HG02678 (cell line): Measurements from ENCODE around the gene P2RY14.
A peak's percentile ranks its signal among the peaks of the same experiment; 100 is the strongest.

Source experiments
- ATAC-seq: cut with Tn5 transposase; IDR thresholded peaks from one replicate; pipeline ENCODE4 v1.9.1; 2021; ENCODE audit warnings: mild to moderate bottlenecking, moderate library complexity; ENCODE audit not compliant: unreplicated experiment

Gene P2RY14

GRCh38 chr3:151303751-151304150 is 25.4 kb upstream of the P2RY14 start:
- ATAC-seq, result no peak

- ATAC-seq, result no peak
Measured at GRCh38 chr3:151301787-151302186, 23.4 kb upstream of the P2RY14 start.

GRCh38 chr3:151300539-151300938 is 22.2 kb upstream of the P2RY14 start:
- no peak for ATAC-seq

GRCh38 chr3:151299006-151299405 is 20.7 kb upstream of the P2RY14 start:
- no peak for ATAC-seq

- no peak for ATAC-seq
Measured at GRCh38 chr3:151297429-151297828, 19.1 kb upstream of the P2RY14 start.

GRCh38 chr3:151296226-151296625 is 17.9 kb upstream of the P2RY14 start:
- ATAC-seq, result no peak

DNA sequence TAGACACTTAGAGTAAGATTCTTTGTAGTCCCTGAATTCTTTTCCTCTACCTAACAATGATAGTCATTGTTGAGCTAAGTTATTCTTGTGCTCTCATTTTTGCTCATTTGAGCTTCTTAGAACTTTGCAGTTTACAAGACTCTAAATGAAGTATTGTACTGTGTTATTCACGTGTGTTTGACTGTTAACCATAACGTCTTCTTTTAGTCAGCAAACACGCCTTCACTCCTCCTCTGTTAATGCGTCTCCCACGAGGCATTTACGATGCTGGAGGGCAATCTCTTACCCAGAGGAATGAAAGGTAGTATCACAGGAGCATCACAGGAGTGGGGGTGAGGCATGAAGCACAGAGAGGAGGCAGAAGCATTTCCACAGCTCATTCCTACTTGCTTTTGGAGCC is 14.8 kb upstream of the P2RY14 start:
- ATAC-seq, result no peak

GRCh38 chr3:151290673-151291072 is 12.3 kb upstream of the P2RY14 start:
- no peak for ATAC-seq

DNA sequence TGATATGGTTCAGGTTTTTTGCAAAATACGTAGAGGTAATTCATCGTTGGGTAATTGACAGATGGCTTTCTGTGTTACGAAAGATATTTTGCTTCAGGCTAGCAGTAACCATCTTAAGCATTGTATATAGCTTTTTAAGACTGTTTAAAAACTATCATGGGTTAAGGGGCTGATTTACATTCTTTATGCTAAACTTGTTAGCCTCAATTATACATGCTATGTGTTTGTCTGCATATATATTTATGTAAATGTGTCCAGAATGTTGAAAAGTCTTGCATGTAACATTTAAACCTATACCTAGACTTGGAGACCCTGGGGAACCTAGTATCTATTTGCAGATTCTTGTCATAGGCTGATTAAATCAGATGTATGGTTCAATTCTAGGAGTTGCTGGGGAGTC is 11.1 kb upstream of the P2RY14 start:
- ATAC-seq, result no peak

DNA sequence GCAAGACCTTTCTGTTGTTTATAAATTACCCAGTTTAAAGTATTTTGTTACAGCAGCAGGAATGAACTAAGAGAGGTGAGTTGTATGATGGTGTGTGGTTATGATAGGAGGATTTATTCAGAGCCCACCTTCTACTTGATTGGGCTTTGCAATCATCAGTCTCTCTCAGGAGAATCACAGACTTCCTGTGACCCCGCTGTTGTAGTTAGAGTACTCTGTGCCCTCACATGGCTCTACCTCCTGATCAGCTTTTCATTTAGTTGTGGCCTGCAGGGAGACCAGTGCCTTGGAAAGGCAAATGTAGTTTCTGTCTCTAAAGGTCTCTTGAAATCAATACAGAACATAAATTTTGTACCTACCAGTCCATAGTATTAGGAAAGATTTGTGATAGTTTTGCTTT is 7.6 kb upstream of the P2RY14 start:
- ATAC-seq, result no peak

- ATAC-seq, result no peak
Measured at GRCh38 chr3:151283907-151284461, 5.6 kb upstream of the P2RY14 start.

DNA sequence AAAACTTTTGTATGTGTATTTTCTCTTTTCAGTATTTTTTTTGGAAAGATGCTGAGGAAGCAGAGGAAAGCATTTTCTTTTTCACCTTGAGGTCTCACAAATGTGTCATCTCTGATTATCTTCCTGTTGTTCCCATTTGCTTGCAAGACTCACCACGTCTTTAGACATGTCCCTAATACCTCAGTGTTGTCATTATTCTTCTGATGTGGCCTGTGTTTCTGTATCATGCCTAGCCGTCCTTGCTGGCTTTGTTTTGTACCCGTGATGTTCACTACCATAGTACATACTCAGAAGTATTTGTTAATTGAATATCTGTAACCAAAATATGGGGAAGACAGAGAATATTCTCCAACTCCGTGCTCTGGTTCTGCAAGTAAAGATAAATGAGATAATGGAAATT is 5.0 kb upstream of the P2RY14 start:
- ATAC-seq, result no peak

DNA sequence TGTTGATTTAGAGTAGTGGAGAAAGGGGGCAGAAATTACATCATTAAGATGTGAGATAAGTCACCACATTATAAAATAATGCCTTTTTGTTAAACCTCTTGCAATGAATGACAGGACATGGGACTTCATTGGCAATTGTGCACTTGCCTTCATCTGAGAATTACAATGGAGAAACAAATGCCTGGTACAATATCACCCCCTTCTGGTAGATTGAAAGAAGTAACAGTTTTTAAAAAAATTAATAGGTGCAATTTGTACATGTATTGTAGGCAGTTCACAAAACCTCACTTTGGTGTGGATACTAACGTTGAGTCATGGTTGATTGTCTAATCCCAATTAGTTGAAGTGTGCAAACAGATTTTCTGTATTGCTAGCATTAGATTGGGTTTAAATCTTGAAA is 4.6 kb upstream of the P2RY14 start:
- ATAC-seq, result no peak

- ATAC-seq, result no peak
Measured at GRCh38 chr3:151281671-151282324, 3.5 kb upstream of the P2RY14 start.

DNA sequence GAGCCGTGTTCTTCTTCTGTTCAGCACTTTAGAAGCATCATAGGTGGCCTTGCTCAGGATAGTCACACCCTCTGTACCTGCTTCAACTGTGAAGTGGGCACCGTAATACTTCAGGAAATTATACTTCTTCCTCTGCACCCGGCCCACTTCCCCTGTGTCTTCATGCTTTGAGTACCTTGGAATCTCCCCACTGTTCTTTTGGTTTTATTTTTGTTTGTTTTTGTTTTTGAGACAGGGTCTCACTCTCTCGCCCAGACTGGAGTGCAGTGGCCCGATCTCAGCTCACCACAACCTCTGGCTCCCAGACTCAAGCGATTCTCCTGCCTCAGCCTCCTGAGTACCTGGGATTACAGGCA is 1.7 kb downstream of the P2RY14 start:
- ATAC-seq, result peak; percentile 75

- peak; percentile 36 for ATAC-seq
Measured at GRCh38 chr3:151276038-151276686, 2.2 kb downstream of the P2RY14 start.

DNA sequence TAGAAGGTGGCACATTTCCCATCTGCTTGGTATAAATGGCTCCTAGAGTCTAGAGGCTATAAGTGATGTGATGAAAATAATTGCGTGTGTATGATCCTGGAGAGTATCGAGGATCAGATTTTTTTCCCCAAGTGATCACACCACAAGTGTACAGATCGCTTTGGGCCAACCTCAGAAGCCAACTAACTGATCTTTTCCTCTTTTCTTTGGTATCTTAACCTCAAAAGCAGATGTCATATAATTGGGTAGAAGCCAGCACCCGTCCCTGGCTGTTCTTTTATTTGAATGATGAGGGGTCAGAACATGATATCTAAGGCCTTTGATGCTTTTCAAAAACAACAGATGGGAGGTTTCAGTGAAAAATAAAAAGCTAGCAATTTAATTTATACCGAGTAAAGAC is 3.3 kb downstream of the P2RY14 start:
- ATAC-seq, result no peak

DNA sequence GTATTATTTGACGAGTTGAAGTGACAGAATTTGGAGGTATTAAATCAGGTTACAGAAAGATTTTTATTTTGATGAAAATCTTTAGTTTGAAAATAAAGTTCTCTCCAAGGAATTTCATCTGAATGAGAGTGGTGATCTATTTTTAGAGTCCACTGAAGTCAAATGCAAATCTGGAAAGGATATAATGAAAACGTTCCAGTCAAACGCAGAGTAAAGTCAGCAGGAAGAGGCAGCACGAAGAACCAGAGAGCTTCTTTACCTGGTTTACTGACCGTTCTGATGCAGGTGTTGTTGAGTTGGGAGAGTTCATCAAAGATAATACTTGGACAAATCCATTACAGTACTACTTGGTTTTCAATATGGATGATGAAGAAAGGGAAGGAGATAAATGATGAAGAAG is 8.7 kb downstream of the P2RY14 start:
- no peak for ATAC-seq

DNA sequence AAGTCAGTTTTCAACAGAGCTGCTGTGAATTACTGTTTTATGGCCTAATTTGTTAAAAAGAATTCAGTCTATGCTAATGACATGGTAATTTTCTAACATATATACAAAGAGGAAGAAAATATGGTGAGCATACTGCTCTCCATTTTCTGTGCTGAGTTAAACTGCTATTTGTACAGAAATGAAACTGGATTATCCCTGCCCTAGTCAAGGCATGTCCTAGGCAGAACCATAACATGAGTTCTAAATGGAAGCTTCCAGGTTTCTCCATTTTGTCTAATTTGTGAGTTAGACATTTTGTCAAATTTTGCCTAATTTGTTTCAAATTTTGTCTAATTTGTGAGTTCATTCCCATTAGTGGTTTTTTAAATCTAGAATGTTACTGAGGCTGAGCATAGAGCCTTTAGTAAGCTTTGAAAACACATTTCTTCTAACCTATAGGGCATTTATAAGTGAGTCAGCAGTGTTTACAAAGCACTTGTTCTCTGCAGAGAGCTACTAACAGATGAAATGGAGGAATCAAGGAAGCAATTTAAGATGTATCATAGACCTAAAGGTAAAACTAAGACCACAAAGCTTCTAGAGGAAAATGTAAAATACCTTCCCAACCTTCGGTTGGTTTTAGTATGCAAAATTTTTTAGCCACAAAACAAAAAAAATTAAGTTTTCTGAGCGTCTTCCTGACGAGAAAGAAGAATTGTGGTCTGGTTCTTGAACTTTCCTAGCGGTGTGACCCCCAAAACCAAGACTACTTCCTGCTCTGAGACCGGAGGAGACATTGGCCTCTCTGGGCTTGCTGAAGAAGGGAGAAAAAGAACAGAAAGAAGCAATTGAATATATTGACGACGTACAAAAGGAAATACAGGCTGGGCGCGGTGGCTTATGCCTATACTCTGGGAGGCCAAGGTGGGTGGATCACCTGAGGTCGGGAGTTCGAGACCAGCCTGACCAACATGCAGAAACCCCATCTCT is 9.8 kb downstream of the P2RY14 start:
- ATAC-seq, result peak; percentile 53

- ATAC-seq, result no peak
Measured at GRCh38 chr3:151267066-151267465, 11.3 kb downstream of the P2RY14 start.

DNA sequence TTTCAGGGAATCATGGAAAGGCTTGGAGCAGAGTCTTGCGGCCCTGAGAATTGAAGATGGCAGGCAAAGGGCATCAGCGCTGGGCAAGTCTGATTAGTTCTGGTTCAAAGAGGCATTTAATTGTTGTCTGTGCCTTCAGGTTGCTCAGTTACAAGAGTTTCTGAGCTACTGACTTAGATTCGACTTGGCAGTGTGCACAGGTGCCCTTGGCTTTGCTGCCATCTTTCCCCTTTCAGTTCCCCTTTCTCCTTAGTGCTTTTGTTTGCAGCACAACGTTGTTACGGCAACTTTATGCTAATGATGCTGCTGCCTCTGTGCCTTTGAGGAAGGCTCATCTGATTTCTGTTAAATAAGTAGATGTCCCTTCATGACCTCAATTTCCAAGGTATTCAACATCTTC is 12.5 kb downstream of the P2RY14 start:
- ATAC-seq, result peak; percentile 97

DNA sequence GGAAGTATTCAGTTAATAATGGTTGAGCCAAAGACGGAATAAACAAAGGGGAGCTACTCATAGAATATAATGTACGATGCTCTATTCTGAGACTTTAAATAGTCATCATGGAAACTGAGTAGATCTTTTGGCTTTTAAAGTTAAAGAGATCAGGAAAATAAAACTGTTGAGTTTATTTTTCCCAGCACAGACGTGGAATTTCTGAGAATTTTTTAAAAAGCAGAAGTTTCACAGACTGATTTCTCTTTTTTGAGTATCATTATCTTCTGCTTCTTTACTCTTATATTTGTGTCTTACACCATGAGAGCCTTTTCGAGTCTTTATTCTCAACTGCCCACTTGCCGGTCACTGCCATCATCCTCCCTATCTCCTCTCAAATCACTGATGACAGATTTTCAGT is 13.2 kb downstream of the P2RY14 start:
- ATAC-seq, result no peak
